AG09309 (cell line): ENCODE results near the gene SMAD9.

Source experiments
- DNase-seq: peaks from one replicate; pipeline ENCODE4 v3.0.0-alpha.2; 2010; ENCODE audit warnings: low read depth
- H3K4me3 ChIP-seq: 2 replicates; pipeline ENCODE4 v1.5.1; 2011; ENCODE audit warnings: mild to moderate bottlenecking, low read depth, low read length, moderate library complexity; ENCODE audit not compliant: control insufficient read depth
- TF ChIP-seq, protein P1 (sequence below): IDR thresholded peaks from 2 replicates; pipeline ENCODE4 v1.5.1; 2011; ENCODE audit warnings: mild to moderate bottlenecking, low read depth, low read length, inconsistent platforms; ENCODE audit not compliant: insufficient read depth, control insufficient read depth; ENCODE audit errors: missing control alignments

SMAD9 gene

GRCh38 chr13:36950330-36950729, 30.3 kb upstream of the SMAD9 start:
- TF ChIP-seq, protein P1, sequence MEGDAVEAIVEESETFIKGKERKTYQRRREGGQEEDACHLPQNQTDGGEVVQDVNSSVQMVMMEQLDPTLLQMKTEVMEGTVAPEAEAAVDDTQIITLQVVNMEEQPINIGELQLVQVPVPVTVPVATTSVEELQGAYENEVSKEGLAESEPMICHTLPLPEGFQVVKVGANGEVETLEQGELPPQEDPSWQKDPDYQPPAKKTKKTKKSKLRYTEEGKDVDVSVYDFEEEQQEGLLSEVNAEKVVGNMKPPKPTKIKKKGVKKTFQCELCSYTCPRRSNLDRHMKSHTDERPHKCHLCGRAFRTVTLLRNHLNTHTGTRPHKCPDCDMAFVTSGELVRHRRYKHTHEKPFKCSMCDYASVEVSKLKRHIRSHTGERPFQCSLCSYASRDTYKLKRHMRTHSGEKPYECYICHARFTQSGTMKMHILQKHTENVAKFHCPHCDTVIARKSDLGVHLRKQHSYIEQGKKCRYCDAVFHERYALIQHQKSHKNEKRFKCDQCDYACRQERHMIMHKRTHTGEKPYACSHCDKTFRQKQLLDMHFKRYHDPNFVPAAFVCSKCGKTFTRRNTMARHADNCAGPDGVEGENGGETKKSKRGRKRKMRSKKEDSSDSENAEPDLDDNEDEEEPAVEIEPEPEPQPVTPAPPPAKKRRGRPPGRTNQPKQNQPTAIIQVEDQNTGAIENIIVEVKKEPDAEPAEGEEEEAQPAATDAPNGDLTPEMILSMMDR = no peak
- H3K4me3 ChIP-seq = no peak overlapping the region
- DNase-seq = no peak

DNA sequence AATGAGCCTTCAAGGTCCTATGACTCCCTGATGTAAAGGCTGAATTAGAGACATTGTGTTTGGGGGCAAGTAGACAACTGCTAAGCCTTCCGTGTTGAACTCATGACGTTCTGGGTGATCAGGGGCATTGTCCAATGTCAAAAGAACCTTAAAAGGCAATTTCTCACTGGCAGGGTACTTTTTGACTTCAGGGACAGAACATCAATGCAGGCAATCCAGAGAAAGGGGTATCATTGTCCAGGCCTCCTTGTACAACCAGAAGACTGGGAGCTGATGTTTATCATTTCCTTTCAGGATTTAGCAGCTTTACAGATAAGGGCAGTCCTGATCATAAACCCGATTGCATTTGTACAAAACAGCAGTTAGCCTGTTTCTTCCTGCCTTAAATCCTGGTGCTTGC, 25.0 kb upstream of the SMAD9 start:
- no peak for DNase-seq
- no peak overlapping the region for H3K4me3 ChIP-seq
- TF ChIP-seq, protein P1 = no peak

- no peak overlapping the region for H3K4me3 ChIP-seq
- TF ChIP-seq, protein P1 = no peak
- DNase-seq = no peak
Measured at GRCh38 chr13:36925603-36926002, 5.6 kb upstream of the SMAD9 start.

DNA sequence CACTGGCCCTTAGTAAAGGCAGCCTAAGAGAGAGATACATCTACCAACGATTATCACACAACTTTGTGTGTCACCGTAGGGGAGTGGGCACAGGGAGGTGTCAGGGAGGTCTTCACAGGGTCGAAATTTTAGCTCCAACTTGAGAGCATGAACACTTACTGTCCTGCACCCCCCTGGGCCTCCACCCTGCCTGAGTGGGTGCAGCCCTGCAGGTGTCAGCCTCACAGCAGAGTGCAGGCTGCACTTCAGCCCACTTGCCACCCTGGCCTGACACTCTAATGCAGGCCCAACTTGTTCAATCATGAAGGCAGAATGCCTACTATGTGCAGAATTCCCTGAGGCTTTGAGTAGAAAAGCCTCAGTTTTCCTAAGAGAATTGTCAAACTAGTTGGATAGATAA, 4.0 kb upstream of the SMAD9 start:
- TF ChIP-seq, protein P1 = no peak
- no peak overlapping the region for H3K4me3 ChIP-seq
- no peak for DNase-seq

GRCh38 chr13:36921631-36922301, 1.7 kb upstream of the SMAD9 start:
- no peak for DNase-seq
- TF ChIP-seq, protein P1 = no peak
- no peak overlapping the region for H3K4me3 ChIP-seq

- peak overlapping the region; percentile 68 for H3K4me3 ChIP-seq
- no peak for DNase-seq
- TF ChIP-seq, protein P1 = no peak
Measured at GRCh38 chr13:36920616-36921185, 663 bp upstream of the SMAD9 start.
